Activated CD4-positive, alpha-beta T cell treated with anti-CD3 and anti-CD28 coated beads, Interleukin-2, amount 50 U/mL, for 4 hours (primary cell): ENCODE measurements around the gene FAM167B.

ENCODE experiments used
- DNase-seq, 2 experiments: peaks; one replicate each; pipeline ENCODE4 v3.0.0-alpha.2; 2020

FAM167B gene

GRCh38 chr1:32246888-32247273 is at the start of gene FAM167B:
FAM167B (plus strand) TSS chr1:32247222; CDS start chr1:32247422, 200 bp downstream.
- DNase-seq = no peak

DNA sequence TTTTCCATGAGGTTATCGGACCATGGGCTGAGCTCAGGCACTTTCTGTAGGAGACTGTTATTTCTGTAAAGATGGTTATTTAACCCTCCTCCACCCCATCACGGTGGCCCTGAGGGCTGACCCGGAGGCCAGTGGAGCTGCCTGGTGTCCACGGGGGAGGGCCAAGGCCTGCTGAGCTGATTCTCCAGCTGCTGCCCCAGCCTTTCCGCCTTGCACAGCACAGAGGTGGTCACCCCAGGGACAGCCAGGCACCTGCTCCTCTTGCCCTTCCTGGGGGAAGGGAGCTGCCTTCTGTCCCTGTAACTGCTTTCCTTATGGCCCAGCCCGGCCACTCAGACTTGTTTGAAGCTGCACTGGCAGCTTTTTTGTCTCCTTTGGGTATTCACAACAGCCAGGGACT is 49.2 kb upstream of the FAM167B start:
- DNase-seq = no peak

GRCh38 chr1:32198237-32199042 is 48.6 kb upstream of the FAM167B start:
- DNase-seq = no peak

DNA sequence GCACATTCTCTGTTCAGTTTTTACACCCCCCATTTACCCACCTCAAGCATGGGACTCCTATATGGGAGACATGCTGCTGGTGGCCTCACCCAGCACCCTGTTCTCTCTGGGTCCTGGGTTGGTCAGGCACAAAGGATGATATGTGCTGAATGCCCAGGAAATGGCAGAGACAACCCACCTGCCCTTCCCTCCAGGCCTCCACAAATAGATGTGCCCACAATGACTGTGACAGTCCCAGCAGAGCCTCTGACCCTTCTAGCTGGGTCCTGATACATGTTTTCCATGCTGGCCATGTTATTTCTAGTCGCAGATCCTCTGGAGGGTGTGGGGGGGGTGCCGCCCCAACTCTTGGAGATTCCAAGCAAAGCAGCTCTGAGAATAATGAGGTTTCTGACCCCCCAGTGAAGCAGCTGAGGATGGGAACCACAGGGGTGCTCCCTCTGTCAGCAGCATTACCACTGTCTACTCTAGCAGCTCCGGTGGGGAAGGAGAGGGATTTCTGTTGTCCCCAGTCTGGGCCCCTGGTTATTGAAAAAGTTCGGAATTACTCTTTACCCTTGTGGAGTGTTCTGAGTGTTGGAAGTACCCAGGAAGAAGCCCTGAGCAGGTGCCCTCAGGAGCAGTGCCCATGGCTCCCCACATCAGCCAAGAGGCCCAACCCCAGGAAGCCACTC is 47.8 kb upstream of the FAM167B start:
- DNase-seq = no peak

GRCh38 chr1:32199717-32200072 is 47.3 kb upstream of the FAM167B start:
- no peak for DNase-seq

DNA sequence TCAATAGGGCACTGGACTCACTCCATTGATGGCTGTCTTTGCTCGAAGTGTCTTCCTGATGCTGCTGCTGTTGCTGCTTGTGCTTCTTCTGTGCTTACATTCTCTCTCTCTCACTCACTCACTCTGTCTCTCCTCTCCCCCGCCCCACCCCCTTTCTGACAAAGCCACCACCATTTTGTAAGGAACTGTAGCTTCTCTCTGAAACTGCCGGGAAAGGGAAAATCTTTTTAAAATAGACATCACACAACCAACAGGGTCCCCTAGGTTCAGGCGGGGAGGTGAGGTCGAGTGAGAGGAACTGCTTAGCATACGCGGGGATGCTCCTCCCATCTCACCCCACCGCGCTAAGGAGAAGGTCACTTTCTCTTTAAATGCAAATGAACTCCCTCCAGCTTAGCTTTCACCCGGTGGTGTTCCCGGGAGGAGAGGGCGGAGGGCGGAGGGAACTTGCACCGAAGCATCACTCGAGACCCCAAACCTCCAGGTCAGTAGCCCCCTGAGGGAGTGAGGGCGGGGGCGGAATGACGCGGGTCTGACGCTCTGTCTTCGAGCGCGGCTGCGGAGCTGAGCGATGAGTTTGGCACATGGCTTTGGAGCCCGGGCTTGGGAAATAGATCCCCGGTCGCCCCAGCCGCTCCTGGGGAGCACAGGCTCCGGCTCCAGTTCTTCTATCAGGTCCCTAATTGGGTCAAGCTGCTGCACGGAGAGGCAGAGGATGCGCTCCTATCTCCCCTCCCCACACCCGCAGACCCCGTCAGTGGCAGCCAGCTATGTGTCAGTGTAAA is 46.6 kb upstream of the FAM167B start, which contains the start of gene CCDC28B:
Gene CCDC28B (plus strand): TSS at position 370 of the 785 bp plus-strand sequence. CDS start 1,341 bp downstream, outside the sequence.
- DNase-seq = peak; percentile 34 to 35

- DNase-seq = peak; percentile 67 to 70
These were observed 45.8 kb upstream of the FAM167B start for GRCh38 chr1:32201011-32201855.

GRCh38 chr1:32204943-32205361 is 42.1 kb upstream of the FAM167B start:
- no peak for DNase-seq

DNA sequence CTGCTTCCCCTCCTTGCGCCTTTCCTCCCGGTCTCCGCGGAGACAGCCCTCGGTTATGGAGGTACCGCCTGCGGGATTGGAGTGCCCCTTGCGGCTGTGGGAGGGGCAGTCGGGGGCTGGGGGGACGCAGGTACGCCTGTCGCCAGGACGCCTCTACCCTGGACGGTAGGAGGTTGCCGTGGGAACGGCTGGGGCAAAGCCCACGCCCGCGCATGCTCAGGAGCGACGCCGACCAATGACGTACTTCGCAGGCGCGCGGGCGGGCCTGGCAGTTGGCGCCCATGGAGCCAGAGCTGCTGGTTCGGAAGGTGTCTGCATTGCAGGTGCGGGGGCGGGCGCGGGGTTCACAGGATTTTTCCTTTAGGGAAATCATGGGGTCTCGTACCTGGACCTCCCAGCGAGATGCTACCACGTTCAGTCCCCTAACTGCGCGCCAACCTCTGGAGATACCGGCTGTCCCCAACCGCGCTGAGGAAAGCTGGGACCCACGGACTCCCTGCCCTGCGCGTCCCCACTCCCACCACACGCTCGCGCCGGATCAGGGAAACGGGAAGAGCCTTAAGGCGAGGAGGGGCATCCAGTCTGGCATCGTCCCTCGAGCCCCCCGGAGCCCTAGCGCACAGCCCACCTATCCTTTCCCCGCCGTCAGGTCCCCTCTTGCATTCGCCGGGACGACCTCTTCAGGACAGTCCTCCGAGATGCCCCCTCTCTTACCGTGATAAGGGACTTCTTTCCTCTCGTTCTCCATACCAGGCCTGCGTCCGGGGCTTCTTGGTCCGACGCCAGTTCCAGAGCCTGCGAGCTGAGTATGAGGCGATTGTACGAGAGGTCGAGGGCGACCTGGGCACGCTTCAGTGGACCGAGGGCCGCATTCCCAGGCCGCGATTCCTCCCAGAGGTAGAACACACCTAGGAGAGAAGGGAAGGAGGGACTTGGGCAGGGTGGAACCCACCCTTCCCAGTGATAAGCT is 41.3 kb upstream of the FAM167B start, which contains the start of gene IQCC:
Gene IQCC (plus strand): TSS at position 271 of the 970 bp plus-strand sequence. CDS start 11 bp downstream, at position 282.
- peak; percentile 76 to 79 for DNase-seq

DNA sequence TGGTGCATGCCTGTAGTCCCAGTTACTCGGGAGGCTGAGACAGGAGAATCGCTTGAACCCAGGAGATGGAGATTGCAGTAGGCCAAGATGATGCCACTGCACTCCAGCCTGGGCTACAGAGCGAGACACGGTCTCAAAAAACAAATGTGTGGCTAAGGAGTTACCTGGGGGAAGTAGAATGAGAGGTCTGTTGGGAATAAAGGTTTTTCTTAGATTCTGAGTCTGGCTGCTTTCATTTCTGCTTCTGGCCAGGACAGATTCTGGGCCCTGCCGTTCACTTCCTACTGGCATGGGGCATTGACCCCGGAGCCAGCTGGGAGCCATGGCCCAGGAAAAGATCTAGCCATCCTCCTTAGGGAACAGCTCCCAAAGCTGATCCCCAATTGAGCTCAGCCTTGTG is 38.6 kb upstream of the FAM167B start:
- DNase-seq = no peak

- no peak for DNase-seq
These were observed 38.1 kb upstream of the FAM167B start, which contains the start of gene DCDC2B for GRCh38 chr1:32208891-32209328. DCDC2B (plus strand) TSS chr1:32209089; CDS start chr1:32209094, 5 bp downstream.

DNA sequence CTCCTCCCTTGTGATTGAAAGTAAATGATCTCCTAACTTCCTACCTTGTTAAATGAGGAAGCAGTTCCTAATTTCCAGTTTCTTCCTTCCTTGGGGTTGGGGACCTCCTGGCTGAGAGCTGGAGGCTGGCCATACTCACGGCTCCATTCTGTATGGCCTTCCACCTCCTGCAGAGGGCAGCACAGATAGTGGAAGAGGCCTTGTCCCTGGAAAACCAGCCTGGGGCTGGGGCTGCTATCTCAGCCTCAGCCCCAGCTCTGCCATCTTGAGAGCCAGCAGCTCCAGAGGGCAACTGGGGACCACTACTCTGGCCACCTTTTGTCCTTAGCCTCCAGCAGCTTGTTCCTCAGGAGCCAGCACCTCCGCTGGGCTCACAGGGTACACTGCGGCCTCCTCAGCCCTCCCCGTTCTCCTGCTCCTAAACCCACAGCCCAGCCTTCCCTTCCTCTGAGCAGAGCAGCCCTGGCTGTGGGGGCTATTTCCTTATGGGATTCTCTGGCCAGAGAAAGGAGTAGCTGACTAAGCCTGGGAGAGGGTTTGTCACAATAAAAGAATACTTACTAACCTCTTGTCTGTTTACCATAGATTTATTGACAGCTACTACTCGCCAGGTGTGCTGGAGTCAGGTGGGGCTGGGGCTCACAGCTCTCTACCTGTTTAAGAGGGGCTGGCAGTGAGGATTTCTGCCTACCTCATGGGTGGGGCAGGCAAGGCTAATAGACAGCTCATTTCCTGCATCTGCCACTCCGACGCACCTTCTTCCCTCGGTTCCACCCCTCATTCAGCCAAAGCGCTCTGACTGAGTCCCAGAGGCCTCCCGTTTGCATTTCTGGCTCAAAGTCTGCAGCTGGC is 31.2 kb upstream of the FAM167B start:
- peak; percentile 53 for DNase-seq

DNA sequence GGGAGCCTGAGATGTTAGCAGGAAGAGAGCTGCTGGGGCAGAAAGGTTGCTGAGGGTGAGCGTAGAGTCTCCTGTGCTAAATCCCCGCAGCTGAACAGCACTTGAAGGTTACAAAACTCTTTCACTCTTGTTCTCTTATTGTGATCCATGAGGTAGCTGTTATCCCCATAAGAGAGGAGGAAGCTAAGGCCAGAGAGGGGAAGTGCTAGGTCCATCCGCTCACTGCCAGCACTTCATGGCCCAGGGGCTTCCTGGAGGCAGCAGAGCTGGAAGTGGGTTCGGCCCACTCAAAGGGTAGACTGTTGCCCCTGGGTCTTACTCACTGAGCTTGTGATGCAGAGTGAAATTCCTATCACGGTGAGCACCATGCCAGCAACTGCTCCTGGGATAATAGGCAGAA is 30.5 kb upstream of the FAM167B start:
- no peak for DNase-seq

DNA sequence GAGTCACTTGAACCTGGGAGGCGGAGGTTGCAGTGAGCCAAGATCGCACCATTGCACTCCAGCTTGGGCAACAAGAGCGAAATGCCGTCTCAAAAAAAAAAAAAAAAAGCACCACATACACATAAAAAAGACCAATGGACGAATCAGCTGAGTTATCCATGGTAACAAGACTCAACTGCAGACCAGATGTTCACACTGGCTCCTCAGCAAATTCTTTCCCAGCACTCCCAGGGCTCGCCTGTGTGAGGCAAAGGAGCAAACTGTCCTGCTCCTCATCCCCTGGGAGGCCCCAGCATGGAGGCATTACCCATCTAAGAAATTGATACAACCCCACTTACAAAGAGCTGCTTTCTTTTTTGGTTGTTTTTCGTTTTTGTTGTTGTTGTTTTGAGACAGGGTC is 28.0 kb upstream of the FAM167B start:
- DNase-seq = no peak

GRCh38 chr1:32220746-32221580 is 26.1 kb upstream of the FAM167B start:
- no peak for DNase-seq

DNA sequence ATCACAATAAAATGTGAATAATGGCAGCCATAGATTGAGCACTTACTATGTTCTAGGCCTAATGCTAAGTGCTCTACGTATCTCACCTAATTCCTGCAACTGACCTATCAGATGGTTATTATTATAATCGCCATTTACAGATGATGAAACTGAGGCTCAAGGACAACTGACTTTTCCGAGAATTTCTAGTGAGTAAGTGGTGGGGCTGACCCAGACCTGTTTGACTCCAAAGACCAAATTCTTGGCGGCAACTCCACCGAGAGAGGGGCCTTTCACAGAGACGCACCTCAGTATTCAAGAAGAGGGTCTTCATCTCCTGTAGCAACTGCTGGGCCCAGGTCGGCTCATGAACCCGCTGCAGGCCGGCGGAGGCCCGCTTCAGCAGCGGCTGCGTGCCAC is 25.4 kb upstream of the FAM167B start:
- no peak for DNase-seq

- DNase-seq = peak; percentile 88 to 89
These were observed 24.9 kb upstream of the FAM167B start, which contains the start of the genes EIF3I and TMEM234 for GRCh38 chr1:32221980-32222755. EIF3I (plus strand) TSS chr1:32222407; CDS start chr1:32222442, 35 bp downstream. TMEM234 (minus strand) TSS chr1:32222353; CDS start chr1:32222322, 31 bp downstream.

GRCh38 chr1:32223683-32224082 is 23.3 kb upstream of the FAM167B start:
- no peak for DNase-seq
